GM19351 (cell line): ENCODE results near the gene ZNF573.
"Not testable (repeated sequence)": the region's sequence is repeated elsewhere in the genome, so short reads cannot be mapped to it uniquely, and the experiment has no call there.

Experiments used
- ATAC-seq: cut with Tn5 transposase; IDR thresholded peaks from one replicate; pipeline ENCODE4 v1.9.1; 2021; ENCODE audit warnings: mild to moderate bottlenecking, moderate library complexity; ENCODE audit not compliant: unreplicated experiment

ZNF573 gene

DNA sequence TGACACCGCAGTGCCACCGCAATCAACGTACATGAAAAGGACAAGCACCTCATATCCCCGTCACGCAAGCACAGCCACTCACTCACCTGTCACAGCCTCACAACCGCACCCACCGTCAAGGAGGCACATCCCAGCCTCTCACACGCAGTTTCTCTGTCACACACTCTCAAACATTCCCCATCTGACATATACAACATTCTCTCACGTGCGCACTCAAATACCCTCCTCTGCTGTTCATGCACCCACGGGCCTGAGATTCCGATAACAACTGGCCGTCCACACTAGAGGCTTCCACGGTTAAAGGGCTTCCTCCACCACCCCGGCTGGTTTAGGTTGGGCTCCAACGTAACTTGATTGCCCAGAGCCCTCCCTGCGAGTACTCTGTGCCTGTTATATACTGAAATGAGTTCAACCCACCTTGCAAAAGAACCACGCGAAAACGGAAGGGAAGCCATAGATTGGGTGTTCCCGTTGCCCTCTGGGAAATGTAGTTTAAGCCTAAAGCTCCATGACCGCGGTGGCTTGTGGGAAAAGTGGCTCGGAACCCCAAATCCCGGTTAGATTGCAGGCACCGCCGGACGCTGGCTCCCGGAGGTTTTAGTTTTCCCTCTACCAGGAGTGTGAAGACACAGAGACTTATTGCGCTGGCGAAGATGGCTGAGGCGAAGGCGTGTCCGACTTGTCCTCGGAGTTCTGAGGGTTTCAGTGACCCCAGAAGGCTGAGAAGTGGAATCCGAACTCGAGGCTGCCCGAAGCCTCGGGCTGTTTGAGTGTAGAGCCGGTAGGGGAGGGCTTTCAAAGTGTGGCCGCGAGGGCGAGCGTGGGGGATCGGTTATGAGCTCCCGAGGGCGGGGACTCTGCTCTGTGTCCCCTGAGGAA is at the start of gene ZNF573:
ZNF573 (minus strand) TSS at position 460 of the 879 bp plus-strand sequence. CDS start 5,857 bp downstream, outside the sequence.
- peak; percentile 81 for ATAC-seq

DNA sequence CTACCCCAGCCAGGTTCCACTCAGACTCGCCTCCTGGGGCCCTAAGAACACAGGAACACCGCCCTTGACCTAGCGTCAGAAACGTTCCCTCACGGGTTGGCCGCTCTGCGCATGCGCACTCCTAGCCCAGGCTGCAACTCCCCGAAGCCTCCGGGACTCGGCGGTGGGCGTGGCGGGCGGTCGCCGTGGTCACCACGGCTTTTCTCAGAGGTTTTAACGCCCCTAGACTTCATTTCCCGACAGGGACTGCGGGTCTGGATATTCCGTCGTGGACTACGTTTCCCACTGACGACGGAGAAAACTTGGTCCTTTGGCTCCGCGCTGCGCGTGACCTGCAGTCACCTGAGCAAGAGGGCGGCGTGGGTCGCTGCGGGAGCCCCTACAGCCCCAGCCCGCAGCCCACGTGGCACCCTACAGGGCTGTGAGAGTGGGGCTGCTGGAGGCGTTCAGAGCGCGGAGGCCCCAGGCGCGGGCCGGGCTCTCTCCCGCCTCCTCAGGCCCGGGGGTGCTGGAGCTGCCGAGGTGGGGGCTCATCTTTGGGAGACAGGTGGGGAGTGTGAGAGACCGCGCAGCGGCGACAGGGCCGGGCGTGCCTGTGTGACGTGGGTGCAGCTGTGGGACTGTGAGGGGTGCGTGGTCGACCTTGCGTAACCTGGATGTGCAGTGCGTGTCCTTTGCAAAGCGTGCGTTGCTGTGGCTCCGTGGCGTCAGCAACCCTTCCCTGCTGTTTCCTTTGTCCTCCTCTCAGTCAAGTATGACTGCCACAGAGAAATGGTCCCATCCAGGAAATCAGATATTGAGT is 38.0 kb upstream of the ZNF573 start:
- no peak for ATAC-seq

DNA sequence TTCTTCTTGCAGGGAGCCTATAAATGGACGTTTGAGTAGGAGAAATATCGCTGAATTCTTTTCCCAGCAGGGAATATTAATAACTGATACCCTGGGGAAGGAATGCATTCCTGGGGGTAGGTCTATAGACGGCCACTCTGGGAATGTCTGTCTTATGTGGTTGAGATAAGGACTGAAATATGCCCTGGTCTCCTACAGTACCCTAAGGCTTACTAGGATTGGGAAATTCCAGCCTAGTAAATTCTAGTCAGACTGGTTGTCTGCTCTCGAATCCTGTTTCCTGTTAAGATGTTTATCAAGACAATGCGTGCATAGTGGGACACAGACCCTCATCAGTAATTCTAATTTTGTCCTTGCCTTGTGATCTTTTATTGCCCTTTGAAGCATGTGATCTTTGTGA is 36.2 kb upstream of the ZNF573 start:
- ATAC-seq = not testable (repeated sequence)

DNA sequence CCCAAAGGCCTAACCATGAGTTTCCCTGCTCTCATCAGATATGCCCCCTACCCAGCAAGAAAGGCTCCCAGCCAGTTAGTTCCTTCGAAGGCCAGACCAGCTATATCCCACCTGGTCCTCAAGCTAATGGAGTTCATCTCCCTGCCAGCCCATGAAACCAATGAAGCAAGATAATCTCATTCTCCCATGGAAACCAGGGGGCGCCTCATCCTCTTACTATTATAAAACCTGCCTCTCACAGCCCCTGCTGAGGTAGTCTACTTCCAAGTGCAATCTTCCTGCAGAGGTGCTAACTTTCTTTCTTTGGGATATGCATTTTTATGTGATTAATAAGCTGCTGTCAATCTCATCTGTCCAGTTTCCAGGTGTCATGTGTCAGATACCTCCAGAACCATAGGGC is 34.0 kb upstream of the ZNF573 start:
- ATAC-seq = no peak

DNA sequence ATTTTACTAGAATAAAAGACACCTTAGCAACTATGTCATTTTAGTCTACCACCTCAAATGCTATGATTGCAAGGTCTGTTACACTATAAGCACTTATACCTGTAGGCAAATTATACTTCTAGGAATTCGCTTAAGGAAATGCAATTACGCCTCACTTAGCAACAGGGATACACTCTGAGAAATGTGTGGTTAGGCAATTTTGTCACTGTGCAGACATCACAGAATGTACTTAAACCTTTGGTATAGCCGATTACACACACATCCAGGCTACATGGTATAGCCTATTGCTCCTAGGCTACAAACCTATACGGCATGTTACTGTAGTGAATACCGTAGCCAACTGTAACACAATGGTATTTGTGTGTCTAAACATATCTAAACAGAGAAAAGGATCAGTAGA is 30.0 kb upstream of the ZNF573 start:
- no peak for ATAC-seq

DNA sequence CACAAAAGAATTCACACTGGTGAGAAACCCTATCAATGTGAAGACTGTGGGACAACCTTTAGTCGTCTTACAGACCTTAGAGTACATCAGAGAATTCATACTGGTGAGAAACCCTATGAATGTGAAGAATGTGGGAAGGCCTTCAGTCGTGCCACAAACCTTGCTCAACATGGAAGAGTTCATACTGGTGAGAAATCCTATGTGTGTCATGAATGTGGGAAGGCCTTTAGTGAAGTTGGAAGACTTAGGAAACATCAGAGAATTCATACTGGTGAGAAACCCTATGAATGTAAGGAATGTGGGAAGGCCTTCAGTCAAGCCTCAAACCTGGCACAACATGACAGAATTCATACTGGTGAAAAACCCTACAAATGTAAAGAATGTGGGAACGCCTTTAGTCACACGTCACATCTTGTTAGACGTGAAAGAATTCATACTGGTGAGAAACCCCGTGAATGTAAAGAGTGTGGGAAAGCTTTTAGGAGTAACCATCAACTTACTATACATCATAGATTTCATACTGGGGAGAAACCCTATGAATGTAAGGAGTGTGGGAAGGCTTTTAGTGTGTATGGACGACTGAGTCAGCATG is 24.0 kb upstream of the ZNF573 start:
- no peak for ATAC-seq

DNA sequence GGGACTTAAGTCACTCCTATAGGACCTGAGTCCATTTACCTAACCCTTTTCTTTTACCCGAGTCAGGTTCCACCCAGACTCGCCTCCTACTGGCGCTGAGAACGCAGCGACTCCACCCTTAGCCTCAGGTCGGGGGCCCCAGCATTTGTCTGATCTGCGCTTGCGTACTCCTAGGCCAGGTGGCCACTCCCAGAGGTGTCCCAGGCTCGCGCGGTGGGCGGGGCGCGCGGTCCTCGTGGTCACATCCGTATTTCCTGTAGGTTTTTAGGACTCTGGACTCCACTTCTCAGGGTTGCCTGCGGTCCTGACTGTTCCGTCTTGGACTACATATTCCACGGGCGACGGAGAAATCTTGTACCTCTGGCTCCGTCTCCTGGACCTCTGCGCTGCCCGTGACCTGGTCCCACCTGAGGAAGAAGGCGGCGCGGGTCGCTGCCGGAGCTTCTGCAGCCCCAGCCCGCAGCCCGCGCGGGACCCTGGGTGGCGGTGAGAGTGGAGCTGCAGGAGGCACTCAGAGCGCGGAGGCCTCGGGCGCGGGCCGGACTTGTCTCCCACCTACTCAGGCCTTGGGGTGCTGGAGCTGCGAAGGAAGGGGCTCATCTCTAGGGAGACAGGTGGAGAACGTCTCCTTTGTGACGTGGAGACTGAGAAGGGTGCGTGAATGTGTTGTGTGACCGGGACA is 11.0 kb upstream of the ZNF573 start:
- no peak for ATAC-seq

DNA sequence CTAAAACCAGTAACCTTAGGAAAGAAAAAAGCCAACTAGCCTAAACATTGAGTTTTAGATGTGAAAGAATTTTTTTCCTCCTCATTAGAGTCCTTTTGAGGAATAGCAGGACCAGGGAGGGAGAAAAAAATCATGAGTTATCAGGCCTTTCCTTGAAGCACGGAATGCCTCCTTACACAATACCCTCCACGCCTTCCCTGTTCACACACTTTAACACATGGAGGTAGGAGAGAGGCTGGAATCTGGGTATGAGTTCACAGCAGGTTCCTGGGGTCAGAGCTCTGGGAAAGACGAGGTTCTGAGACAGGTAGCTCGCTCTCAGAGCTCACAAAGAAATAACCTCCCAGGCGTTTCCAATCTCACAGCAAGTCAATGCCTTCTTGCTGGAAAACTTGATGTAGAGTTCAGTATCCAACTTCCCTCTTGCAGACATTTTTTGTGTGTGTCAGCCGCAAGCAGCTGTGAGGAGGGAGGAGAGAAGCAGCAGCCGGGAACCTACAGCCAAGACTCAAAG is 716 bp downstream of the ZNF573 start:
- no peak for ATAC-seq

DNA sequence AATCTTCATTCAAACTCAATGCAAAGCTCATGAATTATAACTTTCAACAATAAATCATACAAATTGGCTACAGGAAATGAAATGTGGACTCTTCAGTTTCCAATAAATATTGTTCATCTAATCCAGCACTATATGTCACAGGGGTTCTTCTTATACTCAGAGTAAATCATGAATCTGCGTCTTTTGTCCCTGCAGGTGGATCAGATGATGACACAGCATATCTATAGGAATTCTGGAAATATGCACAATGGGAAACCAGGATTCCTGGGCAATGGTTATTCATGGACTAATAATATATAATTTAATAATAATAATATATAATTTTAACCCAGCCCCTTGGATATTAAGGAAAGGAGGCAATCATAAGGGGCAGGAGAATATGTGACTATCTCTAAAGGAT is 8.4 kb downstream of the ZNF573 start:
- no peak for ATAC-seq

DNA sequence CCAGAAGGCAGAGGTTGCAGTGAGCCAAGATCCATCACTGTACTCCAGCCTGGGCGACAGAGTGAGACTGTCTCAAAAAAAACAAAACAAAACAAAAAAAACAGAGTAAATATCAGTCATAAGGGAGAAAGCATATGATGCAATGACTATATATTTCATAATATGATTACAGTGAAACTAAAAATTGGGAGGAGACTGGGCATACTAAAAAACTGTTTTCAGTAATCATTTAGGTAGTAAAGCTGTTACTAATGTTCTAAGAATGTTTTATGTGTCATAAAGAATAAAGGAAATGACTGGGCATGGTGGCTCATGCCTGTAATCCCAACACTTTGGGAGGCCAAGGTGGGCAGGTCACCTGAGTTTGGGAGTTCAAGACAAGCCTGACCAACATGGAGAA is 15.9 kb downstream of the ZNF573 start:
- no peak for ATAC-seq

DNA sequence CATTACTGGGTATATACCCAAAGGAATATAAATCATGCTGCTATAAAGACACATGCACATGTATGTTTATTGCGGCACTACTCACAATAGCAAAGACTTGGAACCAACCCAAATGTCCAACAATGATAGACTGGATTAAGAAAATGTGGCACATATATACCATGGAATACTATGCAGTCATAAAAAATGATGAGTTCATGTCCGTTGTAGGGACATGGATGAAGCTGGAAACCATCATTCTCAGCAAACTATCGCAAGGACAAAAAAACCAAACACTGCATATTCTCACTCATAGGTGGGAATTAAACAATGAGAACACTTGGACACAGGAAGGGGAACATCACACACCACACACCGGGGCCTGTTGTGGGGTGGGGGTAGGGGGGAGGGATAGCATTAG is 21.7 kb downstream of the ZNF573 start:
- not testable (repeated sequence) for ATAC-seq

DNA sequence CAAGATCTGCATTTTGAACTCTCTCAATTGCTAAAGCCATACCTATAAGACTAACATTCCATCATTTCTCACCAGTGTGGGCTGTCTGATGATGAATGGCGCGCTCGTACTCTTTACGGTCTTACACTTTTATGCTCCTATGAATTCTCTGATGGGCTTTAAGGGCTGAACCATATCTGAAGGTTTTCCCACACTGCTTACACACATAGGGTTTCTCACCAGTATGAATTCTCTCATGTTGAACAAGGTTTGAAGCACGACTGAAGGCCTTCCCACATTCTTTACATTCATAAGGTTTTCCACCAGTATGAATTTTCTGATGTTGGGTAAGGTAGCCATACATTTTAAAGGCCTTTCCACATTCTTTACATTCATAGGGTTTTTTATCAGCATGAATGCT is 41.0 kb downstream of the ZNF573 start:
- no peak for ATAC-seq

DNA sequence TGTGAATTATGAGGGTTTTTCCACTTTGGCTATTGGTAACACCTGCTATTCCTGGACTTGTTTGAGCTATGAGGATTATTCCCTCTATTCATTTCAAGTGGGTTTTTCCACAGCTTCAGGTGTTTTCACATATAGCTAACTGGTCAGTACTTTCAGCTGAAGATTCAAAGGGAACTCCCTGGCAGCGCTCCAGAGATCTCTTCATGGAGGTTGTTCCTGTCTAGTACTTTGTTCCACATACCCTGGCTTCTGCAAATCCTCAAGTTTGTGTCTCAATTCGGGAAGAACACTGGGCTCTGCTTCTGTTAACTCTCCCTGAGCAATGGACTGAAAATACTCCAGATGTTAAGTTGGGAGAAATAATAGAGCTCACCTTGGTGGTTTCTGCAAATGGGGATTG is 54.2 kb downstream of the ZNF573 start:
- ATAC-seq = no peak

DNA sequence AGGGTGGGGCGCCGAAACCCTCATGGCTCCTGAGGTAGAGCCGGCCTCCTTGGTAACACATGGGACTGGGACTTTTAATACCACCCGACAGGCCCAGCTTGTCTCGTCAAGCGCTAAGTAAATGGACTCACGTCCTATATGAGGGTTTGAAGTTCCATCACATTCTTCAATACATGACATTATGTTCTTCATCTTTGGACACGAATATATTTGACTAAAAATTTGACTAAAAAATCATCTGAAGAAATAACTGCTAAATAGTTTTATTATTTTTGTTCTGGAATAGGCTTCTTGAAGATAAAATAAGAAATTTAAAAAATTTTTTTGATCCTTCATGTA is 59.5 kb downstream of the ZNF573 start:
- ATAC-seq = no peak

DNA sequence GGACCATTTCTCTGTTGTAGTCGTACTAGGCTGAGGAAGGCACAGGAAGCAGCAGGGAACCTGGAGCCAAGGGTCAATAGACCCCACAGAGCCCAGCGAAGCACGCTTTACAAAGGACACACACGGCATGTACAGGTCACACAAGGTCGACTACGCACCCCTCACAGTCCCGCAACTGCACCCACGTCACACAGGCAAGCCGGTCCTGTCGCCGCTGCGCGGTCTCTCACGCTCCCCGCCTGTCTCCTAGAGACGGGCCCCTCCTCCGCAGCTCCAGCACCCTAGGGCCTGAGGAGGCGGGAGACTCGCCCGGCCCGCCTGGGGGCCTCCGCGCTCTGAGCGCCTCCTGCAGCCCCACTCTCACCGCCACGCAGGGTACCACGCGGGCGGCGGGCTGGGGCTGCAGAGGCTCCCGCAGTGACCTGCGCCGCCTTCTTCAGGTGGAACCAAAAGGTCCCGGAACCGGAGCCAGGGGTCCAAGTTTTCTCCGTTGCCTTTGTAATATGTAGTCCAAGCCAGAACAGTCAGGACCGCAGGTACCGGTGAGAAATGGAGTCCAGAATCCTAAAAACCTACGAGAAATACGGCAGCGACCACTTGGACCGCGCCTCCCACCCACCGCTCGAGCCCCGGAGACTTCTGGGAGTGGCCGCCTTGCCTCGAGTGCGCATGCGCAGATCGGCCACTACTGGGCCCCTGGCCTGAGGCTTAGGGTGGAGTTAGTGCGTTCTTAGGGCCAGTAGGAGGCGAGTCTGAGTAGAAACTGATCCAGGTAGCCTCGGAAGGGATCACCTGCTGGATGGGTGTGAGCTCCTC is 60.1 kb downstream of the ZNF573 start, which contains the start of gene ZNF607:
ZNF607 (minus strand) TSS at position 651 of the 816 bp plus-strand sequence. CDS start 8,143 bp downstream, outside the sequence.
- peak; percentile 85 for ATAC-seq

DNA sequence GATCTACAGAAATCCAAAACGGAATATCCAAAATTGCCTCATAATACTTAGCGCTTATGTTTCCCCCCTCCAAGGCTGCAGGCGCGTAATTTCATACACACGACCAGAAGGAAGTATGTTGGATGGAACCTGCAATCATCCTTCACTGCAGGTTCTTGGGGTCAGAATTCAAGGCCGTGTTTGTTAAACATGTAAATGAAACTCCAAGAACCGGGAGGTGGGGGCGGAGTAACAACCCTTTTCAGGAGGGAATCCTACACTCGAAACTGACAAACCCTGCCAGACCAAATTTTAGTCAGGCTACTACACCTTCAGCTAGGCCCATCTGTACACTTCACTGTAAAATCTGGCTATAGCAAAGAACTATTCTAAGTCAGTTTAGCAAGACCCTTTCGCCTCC is 61.1 kb downstream of the ZNF573 start:
- ATAC-seq = no peak

DNA sequence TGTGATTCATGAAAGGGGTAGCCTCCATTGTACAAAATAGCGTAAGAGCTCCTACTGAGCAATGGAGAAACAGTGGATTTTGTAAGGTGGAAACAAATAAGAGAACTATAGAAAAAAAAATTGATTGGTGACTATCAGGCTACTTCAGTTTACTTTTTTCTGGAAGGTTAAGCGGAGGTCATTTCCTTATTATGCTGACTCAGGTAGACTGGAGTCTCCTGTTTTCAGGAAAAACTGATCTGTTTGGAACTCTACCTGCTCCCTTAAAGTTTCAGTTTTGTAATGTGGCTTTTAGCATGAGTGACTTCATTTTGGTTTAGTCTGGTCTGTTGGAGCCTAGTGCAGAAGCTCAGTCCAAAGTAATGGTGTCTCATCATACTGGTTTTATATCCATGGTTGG is 63.2 kb downstream of the ZNF573 start:
- ATAC-seq = no peak

DNA sequence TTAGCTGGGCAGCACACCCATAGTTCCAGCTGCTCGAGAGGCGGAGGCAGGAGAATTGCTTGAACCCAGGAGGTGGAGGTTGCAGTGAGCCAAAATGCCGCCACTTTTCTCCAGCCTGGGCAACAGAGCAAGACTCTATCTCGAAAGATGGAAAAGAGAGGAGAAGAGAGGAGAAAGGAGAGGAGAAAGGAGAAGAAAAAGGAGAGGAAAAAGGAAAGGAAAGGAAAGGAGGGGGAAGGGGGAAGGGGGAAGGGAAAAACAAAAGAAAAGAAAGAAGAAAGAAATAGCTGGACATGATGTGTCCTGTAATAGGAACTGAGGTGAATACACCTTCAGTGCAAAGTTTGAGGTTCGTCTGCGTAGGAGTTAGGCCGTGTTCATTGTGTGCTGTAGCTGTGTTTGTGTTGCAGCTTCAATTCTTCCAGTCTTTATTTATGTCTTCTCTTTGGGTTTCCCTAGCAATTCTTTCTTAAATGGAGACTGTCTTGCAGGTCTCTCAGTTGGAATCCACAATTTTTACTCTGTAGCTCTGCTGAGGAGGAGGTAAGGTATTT is 73.3 kb downstream of the ZNF573 start:
- no peak for ATAC-seq

DNA sequence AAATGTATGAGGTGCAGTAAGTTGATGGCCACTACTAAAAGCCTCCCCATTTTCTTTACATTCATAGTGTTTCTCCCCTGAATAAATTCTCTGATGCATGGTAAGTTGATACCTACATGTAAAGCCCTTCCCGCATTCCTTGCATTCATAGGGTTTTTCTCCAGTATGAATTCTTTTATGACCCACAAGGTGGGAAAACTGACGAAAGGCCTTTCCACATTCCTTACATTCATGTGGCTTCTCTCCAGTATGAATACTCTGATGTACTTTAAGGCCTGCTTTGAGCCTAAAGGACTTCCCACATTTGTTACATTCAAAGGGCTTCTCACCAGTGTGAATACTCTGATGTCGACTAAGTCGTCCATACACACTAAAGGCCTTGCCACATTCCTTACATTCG is 80.3 kb downstream of the ZNF573 start:
- ATAC-seq = no peak

DNA sequence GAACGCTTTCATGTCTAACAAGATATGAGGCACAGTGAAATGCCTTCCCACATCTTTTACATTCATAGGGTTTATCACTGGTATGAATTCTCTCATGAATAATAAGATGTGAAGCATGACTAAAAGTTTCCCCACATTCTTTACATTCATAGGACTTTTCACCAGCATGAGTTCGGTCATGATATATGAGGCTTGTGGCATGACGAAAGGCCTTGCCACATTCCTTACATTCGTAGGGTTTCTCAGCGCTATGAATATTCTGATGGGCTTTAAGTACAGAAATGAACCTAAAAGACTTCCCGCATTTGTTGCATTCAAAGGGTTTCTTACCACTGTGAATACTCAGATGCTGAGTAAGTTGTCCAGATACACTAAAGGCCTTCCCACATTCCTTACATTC is 81.2 kb downstream of the ZNF573 start:
- no peak for ATAC-seq
